ENCODE results near the gene OTOP2. TPM values are rescaled to one million over a fixed set of nuclear protein-coding genes. Genes with fewer than 3 reads are reported as not detected.

Gene OTOP2
- total RNA-seq, 1 donor from 2014 or later, result not detected

DNA sequence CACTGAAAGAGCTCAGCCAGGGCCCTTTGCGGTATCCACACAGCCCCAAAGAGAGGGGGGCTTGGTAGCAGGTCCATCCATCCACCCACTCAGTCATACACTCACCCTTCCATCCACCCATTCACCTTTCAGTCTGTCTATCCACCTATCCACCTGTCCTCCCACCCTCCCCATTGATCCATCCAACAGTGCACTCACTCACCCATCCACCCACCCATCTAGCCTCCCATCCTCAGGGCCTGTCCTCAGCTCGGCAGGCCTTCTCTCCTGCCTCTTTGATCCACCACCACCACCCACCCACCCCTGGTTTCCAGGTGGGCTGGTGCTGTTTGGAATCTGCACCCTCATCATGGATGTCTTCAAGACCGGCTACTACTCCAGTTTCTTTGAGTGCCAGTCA lies 1.2 kb downstream of the OTOP2 start:
- no peaks in the 10 kb centered on the region for H3K9me3 ChIP-seq
- intact Hi-C loops (cut with DNase I), result no loop called here
- no peak overlapping the region for H3K4me3 ChIP-seq
- peaks cover 43% of the 10 kb centered on the region for H3K4me1 ChIP-seq
- TF ChIP-seq POLR2A (IDR thresholded peaks at IDR 0.05), result no peak
- TF ChIP-seq POLR2AphosphoS5 (IDR thresholded peaks at IDR 0.05; ENCODE audit: insufficient read depth in 1 of 2, low read depth in 1 of 2), result no peak
- TF ChIP-seq, protein P1, sequence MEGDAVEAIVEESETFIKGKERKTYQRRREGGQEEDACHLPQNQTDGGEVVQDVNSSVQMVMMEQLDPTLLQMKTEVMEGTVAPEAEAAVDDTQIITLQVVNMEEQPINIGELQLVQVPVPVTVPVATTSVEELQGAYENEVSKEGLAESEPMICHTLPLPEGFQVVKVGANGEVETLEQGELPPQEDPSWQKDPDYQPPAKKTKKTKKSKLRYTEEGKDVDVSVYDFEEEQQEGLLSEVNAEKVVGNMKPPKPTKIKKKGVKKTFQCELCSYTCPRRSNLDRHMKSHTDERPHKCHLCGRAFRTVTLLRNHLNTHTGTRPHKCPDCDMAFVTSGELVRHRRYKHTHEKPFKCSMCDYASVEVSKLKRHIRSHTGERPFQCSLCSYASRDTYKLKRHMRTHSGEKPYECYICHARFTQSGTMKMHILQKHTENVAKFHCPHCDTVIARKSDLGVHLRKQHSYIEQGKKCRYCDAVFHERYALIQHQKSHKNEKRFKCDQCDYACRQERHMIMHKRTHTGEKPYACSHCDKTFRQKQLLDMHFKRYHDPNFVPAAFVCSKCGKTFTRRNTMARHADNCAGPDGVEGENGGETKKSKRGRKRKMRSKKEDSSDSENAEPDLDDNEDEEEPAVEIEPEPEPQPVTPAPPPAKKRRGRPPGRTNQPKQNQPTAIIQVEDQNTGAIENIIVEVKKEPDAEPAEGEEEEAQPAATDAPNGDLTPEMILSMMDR (IDR thresholded peaks at IDR 0.05), result no peak
- DNase-seq (ENCODE audit: extremely low spot score in 2 of 2), result no peak
- H3K36me3 ChIP-seq, result no peaks in the 10 kb centered on the region
- peaks cover 6% of the 10 kb centered on the region for H3K27me3 ChIP-seq
- no peak overlapping the region for H3K27ac ChIP-seq

DNA sequence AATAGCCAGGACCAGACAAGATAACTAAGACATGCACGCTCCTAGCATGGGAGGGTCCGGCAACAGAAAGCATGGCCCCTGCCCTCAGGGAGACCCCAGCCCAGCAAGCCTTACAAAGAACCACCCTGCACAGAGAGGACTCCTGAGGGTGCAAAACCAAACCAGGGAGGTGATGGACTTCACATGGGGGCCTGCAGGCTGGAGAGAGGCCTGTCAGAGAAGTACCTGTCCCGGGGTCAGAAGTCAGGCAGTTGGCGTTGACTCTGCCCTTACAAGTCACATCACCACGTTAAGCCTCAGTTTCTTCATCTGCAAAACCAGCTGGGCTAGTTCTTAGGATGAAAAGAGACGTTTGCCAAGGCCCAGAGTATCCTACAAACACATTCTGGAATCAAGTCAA lies 4.7 kb downstream of the OTOP2 start:
- no peak overlapping the region for H3K4me3 ChIP-seq
- TF ChIP-seq POLR2A (IDR thresholded peaks at IDR 0.05) (no peak), POLR2AphosphoS5 (IDR thresholded peaks at IDR 0.05; ENCODE audit: insufficient read depth in 1 of 2, low read depth in 1 of 2) (no peak)
- TF ChIP-seq, protein P1 (IDR thresholded peaks at IDR 0.05), result no peak
- no peaks in the 10 kb centered on the region for H3K36me3 ChIP-seq
- no peak overlapping the region for H3K27ac ChIP-seq
- intact Hi-C loops (cut with DNase I), result no loop called here
- H3K9me3 ChIP-seq, result no peaks in the 10 kb centered on the region
- DNase-seq (ENCODE audit: extremely low spot score in 2 of 2), result no peak
- peaks cover 4% of the 10 kb centered on the region for H3K27me3 ChIP-seq
- H3K4me1 ChIP-seq, result peaks cover 11% of the 10 kb centered on the region

DNA sequence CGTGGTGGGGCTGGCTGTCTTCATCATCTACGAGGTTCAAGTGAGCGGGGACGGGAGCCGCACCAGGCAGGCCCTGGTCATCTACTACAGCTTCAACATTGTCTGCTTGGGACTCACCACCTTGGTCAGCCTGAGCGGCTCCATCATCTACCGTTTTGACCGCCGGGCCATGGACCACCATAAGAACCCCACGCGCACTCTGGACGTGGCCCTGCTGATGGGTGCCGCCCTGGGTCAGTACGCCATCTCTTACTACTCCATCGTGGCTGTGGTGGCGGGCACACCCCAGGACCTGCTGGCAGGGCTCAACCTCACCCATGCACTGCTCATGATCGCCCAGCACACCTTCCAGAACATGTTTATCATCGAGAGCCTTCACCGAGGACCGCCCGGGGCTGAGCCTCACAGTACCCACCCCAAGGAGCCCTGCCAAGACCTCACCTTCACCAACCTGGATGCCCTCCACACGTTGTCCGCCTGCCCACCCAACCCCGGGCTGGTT lies 6.5 kb downstream of the OTOP2 start:
- Histone ChIP-seq H3K4me3 (no peak overlapping the region), H3K4me1 (peaks cover 4% of the 10 kb centered on the region), H3K36me3 (no peaks in the 10 kb centered on the region), H3K9me3 (no peaks in the 10 kb centered on the region), H3K27ac (no peak overlapping the region), H3K27me3 (no peaks in the 10 kb centered on the region)
- intact Hi-C loops (cut with DNase I), result no loop called here
- DNase-seq (ENCODE audit: extremely low spot score in 2 of 2), result no peak
- TF ChIP-seq POLR2A (IDR thresholded peaks at IDR 0.05) (no peak), POLR2AphosphoS5 (IDR thresholded peaks at IDR 0.05; ENCODE audit: insufficient read depth in 1 of 2, low read depth in 1 of 2) (no peak)
- TF ChIP-seq, protein P1 (IDR thresholded peaks at IDR 0.05), result no peak

DNA sequence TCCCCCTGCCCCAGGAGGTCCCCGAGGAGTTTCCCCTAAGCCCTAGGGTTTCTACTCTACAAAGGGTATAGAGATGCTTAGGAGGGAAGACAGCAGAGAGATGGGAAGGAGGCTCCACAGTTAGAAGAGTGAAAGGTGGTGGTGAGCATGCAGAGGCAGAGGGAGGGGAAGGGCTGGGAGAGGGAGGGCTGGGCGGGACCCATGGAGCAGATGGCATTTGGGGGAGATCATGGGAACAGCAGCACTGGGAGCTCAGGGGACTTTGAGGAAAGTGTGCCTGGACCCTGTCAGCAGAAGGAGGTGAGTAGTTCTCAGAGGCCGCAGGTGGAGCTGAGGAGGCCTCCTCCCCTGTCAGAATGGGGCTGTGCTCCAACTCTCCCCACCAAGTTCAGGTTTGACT lies 11.0 kb downstream of the OTOP2 start:
- no peaks in the 10 kb centered on the region for H3K36me3 ChIP-seq
- no peak for DNase-seq (ENCODE audit: extremely low spot score in 2 of 2)
- H3K4me3 ChIP-seq, result no peak overlapping the region
- H3K9me3 ChIP-seq, result no peaks in the 10 kb centered on the region
- TF ChIP-seq POLR2AphosphoS5 (IDR thresholded peaks at IDR 0.05; ENCODE audit: insufficient read depth in 1 of 2, low read depth in 1 of 2) (no peak), POLR2A (IDR thresholded peaks at IDR 0.05) (no peak)
- TF ChIP-seq, protein P1 (IDR thresholded peaks at IDR 0.05), result no peak
- no peak overlapping the region for H3K27ac ChIP-seq
- H3K27me3 ChIP-seq, result no peaks in the 10 kb centered on the region
- peaks cover 14% of the 10 kb centered on the region for H3K4me1 ChIP-seq
- intact Hi-C loops (cut with DNase I), result no loop called here

DNA sequence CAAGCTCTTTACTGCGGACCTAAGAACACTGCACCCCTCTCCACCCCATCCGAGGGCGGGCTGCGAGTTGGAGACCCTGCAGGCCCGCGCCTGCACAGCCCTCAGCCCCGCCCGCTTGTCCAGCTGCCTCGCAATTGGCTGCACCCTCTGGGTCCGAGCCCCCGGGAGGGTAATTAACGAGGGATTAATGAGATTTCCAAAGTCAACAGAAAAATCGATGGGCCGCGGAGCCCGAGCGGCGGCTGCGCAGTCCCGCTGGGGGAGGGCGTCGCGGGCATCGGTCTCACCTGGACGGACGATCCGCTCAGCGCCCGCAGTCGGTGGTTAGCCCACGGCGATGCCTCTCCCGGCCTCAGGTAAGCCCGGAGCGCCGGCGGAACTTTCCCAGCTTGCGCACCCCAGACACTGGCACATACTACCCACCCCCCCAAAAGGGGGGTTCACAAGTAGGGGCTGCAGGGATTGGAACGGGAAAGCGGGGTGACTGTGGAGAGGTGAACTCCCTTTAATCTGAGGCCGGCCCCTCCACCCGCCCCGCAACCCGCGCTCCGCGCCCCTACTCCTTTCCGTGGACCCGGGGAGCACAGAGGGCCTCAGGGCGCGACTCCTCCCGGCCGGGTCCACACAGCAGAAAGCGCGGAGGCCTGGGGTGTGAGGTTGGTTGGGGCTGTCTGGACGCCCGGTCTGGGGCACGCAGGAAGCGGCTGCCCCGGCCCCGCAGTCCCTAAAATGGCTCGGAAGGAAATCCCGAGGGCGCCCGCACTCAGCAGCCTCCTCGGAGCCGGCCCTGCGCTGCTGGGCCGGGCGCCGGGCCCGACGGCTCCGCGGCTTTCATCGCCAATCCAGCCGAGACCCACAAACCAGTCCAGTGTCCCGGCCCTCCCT lies 11.8 kb downstream of the OTOP2 start, which contains the start of gene OTOP3:
OTOP3 (plus strand) TSS at position 314 of the 885 bp plus-strand sequence; CDS start at position 338, 24 bp downstream.
- Histone ChIP-seq H3K27me3 (no peaks in the 10 kb centered on the region), H3K9me3 (no peaks in the 10 kb centered on the region), H3K4me3 (no peak within 1 kb of the TSS), H3K27ac (no peak within 1 kb of the TSS), H3K36me3 (no peaks in the 10 kb centered on the region), H3K4me1 (peaks cover 14% of the 10 kb centered on the region)
- TF ChIP-seq POLR2AphosphoS5 (IDR thresholded peaks at IDR 0.05; ENCODE audit: insufficient read depth in 1 of 2, low read depth in 1 of 2) (no peak), POLR2A (IDR thresholded peaks at IDR 0.05) (no peak)
- TF ChIP-seq, protein P1 (IDR thresholded peaks at IDR 0.05), result no peak
- intact Hi-C loops (cut with DNase I), result no loop called here
- no peak for DNase-seq (ENCODE audit: extremely low spot score in 2 of 2)
